Mesendoderm (in vitro differentiated cells): Measurements from ENCODE around the gene ANP32D.
"Not testable (repeated sequence)": the region's sequence is repeated elsewhere in the genome, so short reads cannot be mapped to it uniquely, and the experiment has no call there.

ENCODE experiments used
- DNase-seq: peaks from one replicate; pipeline ENCODE4 v3.0.0; 2013
- H2AK5ac ChIP-seq: 2 replicates; pipeline ENCODE4 v1.6.1; 2013; ENCODE audit warnings: low read length, inconsistent platforms
- H2BK120ac ChIP-seq: 2 replicates; pipeline ENCODE4 v1.6.1; 2013; ENCODE audit warnings: low read depth, mild to moderate bottlenecking, low read length, moderate library complexity, mixed read lengths
- H2BK15ac ChIP-seq: replicated peaks from 2 replicates; pipeline ENCODE4 v1.6.1; 2013; ENCODE audit warnings: low read depth, mild to moderate bottlenecking, moderate library complexity
- H2BK5ac ChIP-seq: 2 replicates; pipeline ENCODE4 v1.6.1; 2013; ENCODE audit warnings: low read length, inconsistent platforms
- H3K18ac ChIP-seq: 2 replicates; pipeline ENCODE4 v1.6.1; 2013; ENCODE audit warnings: mild to moderate bottlenecking, low read length, mixed read lengths
- H3K23ac ChIP-seq: one replicate; pipeline ENCODE4 v1.6.1; 2013; ENCODE audit warnings: low read length
- H3K27ac ChIP-seq: 2 replicates; pipeline ENCODE4 v1.5.1; 2013; ENCODE audit warnings: low read depth, mild to moderate bottlenecking, inconsistent platforms, low read length, moderate library complexity
- H3K27me3 ChIP-seq: 2 replicates; pipeline ENCODE4 v1.6.1; 2013; ENCODE audit warnings: low read length, control low read depth, mild to moderate bottlenecking, inconsistent platforms; ENCODE audit not compliant: insufficient read depth, poor library complexity
- H3K36me3 ChIP-seq: 2 replicates; pipeline ENCODE4 v1.6.1; 2013; ENCODE audit warnings: low read length, inconsistent platforms; ENCODE audit not compliant: control insufficient read depth, insufficient read depth
- H3K4ac ChIP-seq: one replicate; pipeline ENCODE4 v1.6.1; 2013; ENCODE audit warnings: low read depth, mild to moderate bottlenecking, low read length, moderate library complexity
- H3K4me1 ChIP-seq: 2 replicates; pipeline ENCODE4 v1.6.1; 2013; ENCODE audit warnings: low read depth, low read length, inconsistent platforms; ENCODE audit not compliant: control insufficient read depth
- H3K4me2 ChIP-seq: 2 replicates; pipeline ENCODE4 v1.6.1; 2013; ENCODE audit warnings: low read length
- H3K4me3 ChIP-seq: 2 replicates; pipeline ENCODE4 v1.5.1; 2013; ENCODE audit warnings: mild to moderate bottlenecking, low read length
- H3K56ac ChIP-seq: one replicate; pipeline ENCODE4 v1.6.1; 2013; ENCODE audit warnings: low read length
- H3K79me1 ChIP-seq: 2 replicates; pipeline ENCODE4 v1.6.1; 2013; ENCODE audit warnings: low read length, inconsistent platforms
- H3K79me2 ChIP-seq: 2 replicates; pipeline ENCODE4 v1.6.1; 2013; ENCODE audit warnings: mild to moderate bottlenecking, low read length; ENCODE audit not compliant: control insufficient read depth, insufficient read depth
- H3K9ac ChIP-seq: 2 replicates; pipeline ENCODE4 v1.6.1; 2013; ENCODE audit warnings: low read length, inconsistent platforms
- H4K5ac ChIP-seq: one replicate; pipeline ENCODE4 v1.6.1; 2013; ENCODE audit warnings: low read length
- H4K8ac ChIP-seq: one replicate; pipeline ENCODE4 v1.6.1; 2013; ENCODE audit warnings: low read depth, mild to moderate bottlenecking, control low read depth, low read length, moderate library complexity
- WGBS: extraction: QIAGEN DNeasy Blood & Tissue Kit; methylation state at CpG from one replicate; pipeline ENCODE4 v1.1.7; 2013; ENCODE audit warnings: low lambda C conversion rate, missing lambda C conversion rate; ENCODE audit not compliant: insufficient coverage; ENCODE audit errors: extremely low coverage; 5-methylcytosine and 5-hydroxymethylcytosine counted together

ANP32D gene

DNA sequence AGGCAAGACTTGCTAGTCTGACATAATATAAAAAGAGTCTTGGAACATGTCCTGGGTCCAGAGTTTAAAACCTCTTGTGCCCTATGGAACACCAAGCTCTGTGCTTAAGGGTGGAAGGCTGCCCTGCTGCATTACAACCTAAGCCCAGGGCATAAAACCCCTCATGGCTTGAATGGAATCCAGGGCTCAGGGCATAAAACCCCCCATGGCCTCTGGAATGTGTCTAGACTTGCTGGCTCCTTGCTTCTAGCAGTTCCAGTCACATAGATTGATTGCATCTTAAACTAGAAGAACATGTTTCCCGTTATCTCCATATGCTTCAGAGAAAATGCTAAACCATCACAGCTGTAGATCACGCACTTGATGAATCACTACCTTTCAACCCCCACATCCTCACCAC lies 34.5 kb downstream of the ANP32D start:
- H3K4me2 ChIP-seq, H4K5ac ChIP-seq, H3K79me1 ChIP-seq, H2BK120ac ChIP-seq, H3K23ac ChIP-seq, H3K27ac ChIP-seq, H3K18ac ChIP-seq, H3K79me2 ChIP-seq, H3K27me3 ChIP-seq, H4K8ac ChIP-seq, H3K4me1 ChIP-seq, H2AK5ac ChIP-seq, H2BK15ac ChIP-seq, H3K4me3 ChIP-seq, H3K36me3 ChIP-seq, H3K4ac ChIP-seq, H3K56ac ChIP-seq, H2BK5ac ChIP-seq, H3K9ac ChIP-seq: not testable (repeated sequence)
- DNase-seq: peak; percentile 7
- WGBS: no CpG with 5 or more reads among the region's 2 CpGs

GRCh38 chr12:48508987-48509386 lies 36.6 kb downstream of the ANP32D start:
- H3K4ac ChIP-seq: no peak overlapping the region
- no peak for DNase-seq
- H3K79me2 ChIP-seq: no peaks in the 10 kb centered on the region
- no peak overlapping the region for H3K18ac ChIP-seq
- H3K56ac ChIP-seq: no peak overlapping the region
- no peak overlapping the region for H4K8ac ChIP-seq
- H4K5ac ChIP-seq: no peak overlapping the region
- H3K23ac ChIP-seq: no peak overlapping the region
- no peak overlapping the region for H2BK15ac ChIP-seq
- H3K4me3 ChIP-seq: no peak overlapping the region
- no peaks in the 10 kb centered on the region for H3K36me3 ChIP-seq
- no peak overlapping the region for H2BK120ac ChIP-seq
- WGBS: no CpG with 5 or more reads among the region's 2 CpGs
- no peak overlapping the region for H3K4me2 ChIP-seq
- no peaks in the 10 kb centered on the region for H3K27me3 ChIP-seq
- H3K9ac ChIP-seq: no peak overlapping the region
- H3K79me1 ChIP-seq: no peaks in the 10 kb centered on the region
- no peak overlapping the region for H2BK5ac ChIP-seq
- no peak overlapping the region for H2AK5ac ChIP-seq
- H3K27ac ChIP-seq: no peak overlapping the region
- no peaks in the 10 kb centered on the region for H3K4me1 ChIP-seq

- no peak overlapping the region for H3K56ac ChIP-seq
- H2BK15ac ChIP-seq: no peak overlapping the region
- H3K4me2 ChIP-seq: no peak overlapping the region
- no peak overlapping the region for H3K4ac ChIP-seq
- no peak for DNase-seq
- no peak overlapping the region for H2BK5ac ChIP-seq
- H2BK120ac ChIP-seq: no peak overlapping the region
- no peak overlapping the region for H3K9ac ChIP-seq
- H3K27ac ChIP-seq: no peak overlapping the region
- H3K36me3 ChIP-seq: no peaks in the 10 kb centered on the region
- no peak overlapping the region for H4K8ac ChIP-seq
- H3K27me3 ChIP-seq: no peaks in the 10 kb centered on the region
- H3K79me1 ChIP-seq: no peaks in the 10 kb centered on the region
- H3K23ac ChIP-seq: no peak overlapping the region
- no peak overlapping the region for H3K4me3 ChIP-seq
- no peaks in the 10 kb centered on the region for H3K4me1 ChIP-seq
- no peak overlapping the region for H3K18ac ChIP-seq
- no CpG with 5 or more reads among the region's 1 CpG for WGBS
- H4K5ac ChIP-seq: no peak overlapping the region
- no peak overlapping the region for H2AK5ac ChIP-seq
- H3K79me2 ChIP-seq: no peaks in the 10 kb centered on the region
These were observed 37.8 kb downstream of the ANP32D start for GRCh38 chr12:48510111-48510510.

- Histone ChIP-seq H2BK15ac (no peak overlapping the region), H3K4me3 (no peak overlapping the region), H3K27me3 (no peaks in the 10 kb centered on the region), H2BK120ac (no peak overlapping the region), H3K36me3 (no peaks in the 10 kb centered on the region), H3K18ac (no peak overlapping the region), H3K56ac (no peak overlapping the region), H3K9ac (no peak overlapping the region), H3K4ac (no peak overlapping the region), H3K4me2 (no peak overlapping the region), H3K79me1 (no peaks in the 10 kb centered on the region), H2AK5ac (no peak overlapping the region), H4K8ac (no peak overlapping the region), H3K27ac (no peak overlapping the region), H3K23ac (no peak overlapping the region), H4K5ac (no peak overlapping the region), H2BK5ac (no peak overlapping the region), H3K4me1 (no peaks in the 10 kb centered on the region), H3K79me2 (no peaks in the 10 kb centered on the region)
- no CpG with 5 or more reads among the region's 2 CpGs for WGBS
- DNase-seq: no peak
These were observed 40.5 kb downstream of the ANP32D start for GRCh38 chr12:48512855-48513254.

DNA sequence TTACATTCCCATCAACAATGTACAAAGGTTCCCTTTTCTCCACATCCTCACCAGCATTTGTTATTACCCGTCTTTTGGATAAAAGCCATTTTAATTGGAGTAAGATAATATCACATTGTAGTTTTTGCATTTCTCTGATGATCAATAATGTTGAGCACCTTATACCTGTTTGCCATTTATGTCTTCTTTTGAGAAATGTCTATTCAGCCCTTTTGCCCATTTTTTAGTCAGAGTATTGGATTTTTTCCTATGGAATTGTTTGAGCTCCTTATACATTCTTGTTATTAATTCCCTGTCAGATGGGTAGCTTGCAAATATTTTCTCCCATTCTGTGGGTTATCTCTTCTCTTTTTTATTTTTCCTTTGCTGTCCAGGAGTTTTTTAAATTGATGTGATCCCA lies 42.4 kb downstream of the ANP32D start:
- no peak overlapping the region for H4K5ac ChIP-seq
- H3K27me3 ChIP-seq: no peaks in the 10 kb centered on the region
- H3K56ac ChIP-seq: no peak overlapping the region
- H2AK5ac ChIP-seq: no peak overlapping the region
- no peak overlapping the region for H3K4me3 ChIP-seq
- H3K79me2 ChIP-seq: no peaks in the 10 kb centered on the region
- no peak overlapping the region for H3K9ac ChIP-seq
- no peak overlapping the region for H4K8ac ChIP-seq
- H3K4me1 ChIP-seq: no peaks in the 10 kb centered on the region
- H2BK120ac ChIP-seq: no peak overlapping the region
- no peak overlapping the region for H2BK5ac ChIP-seq
- H3K36me3 ChIP-seq: no peaks in the 10 kb centered on the region
- no peak overlapping the region for H3K4ac ChIP-seq
- no peak overlapping the region for H2BK15ac ChIP-seq
- H3K27ac ChIP-seq: no peak overlapping the region
- no peak overlapping the region for H3K4me2 ChIP-seq
- no peaks in the 10 kb centered on the region for H3K79me1 ChIP-seq
- no peak overlapping the region for H3K23ac ChIP-seq
- DNase-seq: no peak
- no CpG with 5 or more reads among the region's 1 CpG for WGBS
- H3K18ac ChIP-seq: no peak overlapping the region

DNA sequence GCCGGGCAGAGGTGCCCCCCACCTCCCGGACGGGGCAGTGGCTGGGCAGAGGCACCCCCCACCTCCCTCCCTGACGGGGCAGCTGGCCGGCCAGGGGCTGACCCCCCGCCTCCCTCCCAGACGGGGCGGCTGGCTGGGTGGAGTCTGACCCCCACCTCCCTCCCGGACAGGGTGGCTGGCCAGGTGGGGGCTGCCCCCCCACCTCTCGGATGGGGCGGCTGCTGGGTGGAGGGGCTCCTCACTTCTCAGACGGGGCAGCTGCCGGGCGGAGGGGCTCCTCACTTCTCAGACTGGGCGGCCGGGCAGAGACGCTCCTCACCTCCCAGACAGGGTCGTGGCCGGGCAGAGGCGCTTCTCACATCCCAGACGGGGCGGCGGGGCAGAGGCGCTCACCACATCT lies 48.0 kb downstream of the ANP32D start:
- not testable (repeated sequence) for H2BK5ac ChIP-seq, H3K18ac ChIP-seq, H3K4me2 ChIP-seq, H3K9ac ChIP-seq, H3K79me1 ChIP-seq, H3K4ac ChIP-seq, H3K56ac ChIP-seq, H3K27me3 ChIP-seq, H3K4me3 ChIP-seq, H2BK15ac ChIP-seq, H4K8ac ChIP-seq, H3K4me1 ChIP-seq, H3K23ac ChIP-seq, H3K79me2 ChIP-seq, H4K5ac ChIP-seq, DNase-seq, H2AK5ac ChIP-seq, H3K36me3 ChIP-seq, H2BK120ac ChIP-seq, H3K27ac ChIP-seq
- WGBS: no CpG with 5 or more reads among the region's 24 CpGs
